ENCODE results near the gene TPGS2. TPM values are rescaled to one million over a fixed set of nuclear protein-coding genes. Genes with fewer than 3 reads are reported as not detected.
"Not testable (repeated sequence)": the region's sequence is repeated elsewhere in the genome, so short reads cannot be mapped to it uniquely, and the experiment has no call there.

TPGS2 gene
- total RNA-seq, result 90.7 to 93.5 TPM (median 92.1 TPM) in 3 replicates

GRCh38 chr18:36828630-36829361, at the start of gene TPGS2, which contains the start of gene KIAA1328:
TSS of gene TPGS2 (minus strand) at chr18:36829002. CDS start at chr18:36828767, 235 bp downstream.
TSS of gene KIAA1328 (plus strand) at chr18:36829127. CDS start at chr18:36829139, 12 bp downstream.
- Mint-ChIP-seq H3K4me3 (peak within 1 kb of the TSS; percentile 97), H3K9me3 (peaks cover 4% of the 10 kb centered on the region)

GRCh38 chr18:36873826-36874225, 45.0 kb upstream of the TPGS2 start:
- Mint-ChIP-seq H3K9me3 (peaks cover 23% of the 10 kb centered on the region), H3K36me3 (peaks cover 33% of the 10 kb centered on the region)
- H3K4me3 Mint-ChIP-seq; H3K27me3 Mint-ChIP-seq (ENCODE audit: low read depth); H3K27ac Mint-ChIP-seq; DNase-seq (ENCODE audit: low spot score in 2 of 2, unreplicated experiment in 2 of 2); H3K4me1 Mint-ChIP-seq: not testable (repeated sequence)

More at GRCh38 chr18:36828630-36829361, at the start of gene TPGS2, which contains the start of gene KIAA1328:
- Mint-ChIP-seq H3K36me3 (peaks cover 16% of the 10 kb centered on the region), H3K27ac (peak within 1 kb of the TSS; percentile 96), H3K27me3 (ENCODE audit: low read depth) (no peaks in the 10 kb centered on the region), H3K4me1 (peaks cover 26% of the 10 kb centered on the region)
- no peak for TF ChIP-seq CTCF (IDR thresholded peaks at IDR 0.05; ENCODE audit: unreplicated experiment)
- peak; percentile 62 to 82 for DNase-seq (ENCODE audit: low spot score in 2 of 2, unreplicated experiment in 2 of 2)

- Mint-ChIP-seq H3K4me3 (no peak overlapping the region), H3K4me1 (peaks cover 12% of the 10 kb centered on the region), H3K27ac (peak overlapping the region; percentile 72), H3K9me3 (peaks cover 18% of the 10 kb centered on the region), H3K36me3 (peaks cover 24% of the 10 kb centered on the region), H3K27me3 (ENCODE audit: low read depth) (no peaks in the 10 kb centered on the region)
- no peak for TF ChIP-seq CTCF (IDR thresholded peaks at IDR 0.05; ENCODE audit: unreplicated experiment)
- no peak for DNase-seq (ENCODE audit: low spot score in 2 of 2, unreplicated experiment in 2 of 2)
Observed at GRCh38 chr18:36872329-36872728, 43.5 kb upstream of the TPGS2 start.

- Mint-ChIP-seq H3K4me1 (peaks cover 12% of the 10 kb centered on the region), H3K27me3 (ENCODE audit: low read depth) (no peaks in the 10 kb centered on the region), H3K4me3 (no peak overlapping the region), H3K36me3 (peaks cover 24% of the 10 kb centered on the region), H3K27ac (peak overlapping the region; percentile 72), H3K9me3 (peaks cover 18% of the 10 kb centered on the region)
- no peak for DNase-seq (ENCODE audit: low spot score in 2 of 2, unreplicated experiment in 2 of 2)
- TF ChIP-seq CTCF (IDR thresholded peaks at IDR 0.05; ENCODE audit: unreplicated experiment), result no peak
Observed at GRCh38 chr18:36871801-36872200, 43.0 kb upstream of the TPGS2 start.

GRCh38 chr18:36867056-36867455, 38.3 kb upstream of the TPGS2 start:
- no peak overlapping the region for H3K4me3 Mint-ChIP-seq
- no peak for DNase-seq (ENCODE audit: low spot score in 2 of 2, unreplicated experiment in 2 of 2)
- H3K4me1 Mint-ChIP-seq, result peaks cover 6% of the 10 kb centered on the region
- H3K27me3 Mint-ChIP-seq (ENCODE audit: low read depth), result no peaks in the 10 kb centered on the region
- peaks cover 4% of the 10 kb centered on the region for H3K36me3 Mint-ChIP-seq
- H3K9me3 Mint-ChIP-seq, result peaks cover 4% of the 10 kb centered on the region
- no peak overlapping the region for H3K27ac Mint-ChIP-seq
- no peak for TF ChIP-seq CTCF (IDR thresholded peaks at IDR 0.05; ENCODE audit: unreplicated experiment)

- no peak overlapping the region for H3K4me3 Mint-ChIP-seq
- no peak for TF ChIP-seq CTCF (IDR thresholded peaks at IDR 0.05; ENCODE audit: unreplicated experiment)
- H3K4me1 Mint-ChIP-seq, result no peaks in the 10 kb centered on the region
- no peaks in the 10 kb centered on the region for H3K9me3 Mint-ChIP-seq
- DNase-seq (ENCODE audit: low spot score in 2 of 2, unreplicated experiment in 2 of 2), result no peak
- peaks cover 2% of the 10 kb centered on the region for H3K36me3 Mint-ChIP-seq
- H3K27ac Mint-ChIP-seq, result no peak overlapping the region
- no peaks in the 10 kb centered on the region for H3K27me3 Mint-ChIP-seq (ENCODE audit: low read depth)
Observed at GRCh38 chr18:36862182-36862581, 33.4 kb upstream of the TPGS2 start.

All from mesothelial cell of epicardium (in vitro differentiated cells).